GM19372 (cell line): ENCODE measurements around the gene NDN.
"Not testable (repeated sequence)": the region's sequence is repeated elsewhere in the genome, so short reads cannot be mapped to it uniquely, and the experiment has no call there.

Experiments used
- ATAC-seq: cut with Tn5 transposase; IDR thresholded peaks from one replicate; pipeline ENCODE4 v1.9.1; 2021; ENCODE audit warnings: mild to moderate bottlenecking, low read depth, moderate library complexity; ENCODE audit not compliant: unreplicated experiment

The NDN gene

GRCh38 chr15:23687143-23687470 lies at the start of gene NDN:
NDN (minus strand) TSS chr15:23687305; CDS start chr15:23687217, 88 bp downstream.
- no peak for ATAC-seq

- ATAC-seq: no peak
Observed at GRCh38 chr15:23736033-23736673, 49.0 kb upstream of the NDN start.

- no peak for ATAC-seq
Observed at GRCh38 chr15:23734862-23735261, 47.8 kb upstream of the NDN start.

GRCh38 chr15:23713874-23714656 lies 27.0 kb upstream of the NDN start:
- not testable (repeated sequence) for ATAC-seq

GRCh38 chr15:23708332-23708731 lies 21.2 kb upstream of the NDN start:
- ATAC-seq: no peak

- ATAC-seq: no peak
Observed at GRCh38 chr15:23695282-23695681, 8.2 kb upstream of the NDN start.

GRCh38 chr15:23694592-23694991 lies 7.5 kb upstream of the NDN start:
- ATAC-seq: no peak

GRCh38 chr15:23690450-23690852 lies 3.3 kb upstream of the NDN start:
- no peak for ATAC-seq

GRCh38 chr15:23690015-23690414 lies 2.9 kb upstream of the NDN start:
- no peak for ATAC-seq

GRCh38 chr15:23686466-23687142 lies 501 bp downstream of the NDN start:
- ATAC-seq: no peak

GRCh38 chr15:23671481-23671880 lies 15.6 kb downstream of the NDN start:
- no peak for ATAC-seq

GRCh38 chr15:23670970-23671369 lies 16.1 kb downstream of the NDN start:
- ATAC-seq: no peak

GRCh38 chr15:23663232-23663631 lies 23.9 kb downstream of the NDN start:
- no peak for ATAC-seq

- no peak for ATAC-seq
Observed at GRCh38 chr15:23648920-23649515, 38.1 kb downstream of the NDN start.

GRCh38 chr15:23647421-23648370 lies 39.4 kb downstream of the NDN start, which contains the start of gene MAGEL2:
MAGEL2 (minus strand) TSS chr15:23647867; CDS start chr15:23647742, 125 bp downstream.
- no peak for ATAC-seq

- ATAC-seq: no peak
Observed at GRCh38 chr15:23647001-23647295, 40.2 kb downstream of the NDN start.

GRCh38 chr15:23646165-23647000 lies 40.7 kb downstream of the NDN start:
- ATAC-seq: no peak

GRCh38 chr15:23645371-23646164 lies 41.5 kb downstream of the NDN start:
- ATAC-seq: no peak

GRCh38 chr15:23644829-23645228 lies 42.3 kb downstream of the NDN start:
- no peak for ATAC-seq
